Measurements from ENCODE around the gene PABPC1L.

DNA sequence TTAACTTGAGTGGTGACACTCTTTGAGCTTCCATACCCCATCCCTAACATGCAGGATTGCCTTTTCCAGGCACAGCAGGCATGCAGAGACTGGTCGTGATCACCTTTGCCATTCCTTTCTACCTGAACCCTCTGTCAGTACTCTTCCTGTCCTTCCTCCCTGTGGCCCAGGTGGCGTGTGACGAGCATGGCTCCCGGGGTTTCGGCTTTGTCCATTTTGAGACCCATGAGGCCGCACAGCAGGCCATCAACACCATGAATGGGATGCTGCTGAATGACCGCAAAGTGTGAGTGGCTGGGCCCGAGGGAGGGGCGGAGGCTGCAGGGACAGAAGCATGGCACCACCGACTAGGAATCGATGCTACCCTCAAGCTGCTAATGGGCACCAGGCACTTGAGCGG is 6.7 kb downstream of the PABPC1L start:
- TF ChIP-seq CTCF (IDR thresholded peaks at IDR 0.05) (no peak), EZH2 (IDR thresholded peaks at IDR 0.05; ENCODE audit: borderline replicate concordance, insufficient read depth, low read depth, low read length, poor library complexity, severe bottlenecking) (no peak)
